ENCODE results near the gene CFAP92. TPM values are rescaled to one million over a fixed set of nuclear protein-coding genes. Genes with fewer than 3 reads are reported as not detected.

The CFAP92 gene
- total RNA-seq, 1 experiment from 2014 or later = 0.33 TPM

GRCh38 chr3:128988286-128988685, 5.6 kb downstream of the CFAP92 start:
- Histone ChIP-seq H3K79me2 (ENCODE audit: low read length) (no peaks in the 10 kb centered on the region), H2AFZ (ENCODE audit: low read length) (no peak overlapping the region), H4K20me1 (ENCODE audit: low read length) (no peaks in the 10 kb centered on the region), H3K4me3 (ENCODE audit: low read length) (no peak overlapping the region), H3K27ac (ENCODE audit: low read length) (no peak overlapping the region), H3K4me1 (ENCODE audit: insufficient read depth, low read length) (peaks cover under 1% of the 10 kb centered on the region; the same call in 1 of the 2 replicates), H3F3A (ENCODE audit: low read length, unreplicated experiment) (no peaks in the 10 kb centered on the region), H3K27me3 (ENCODE audit: low read length) (no peaks in the 10 kb centered on the region), H3K9ac (ENCODE audit: low read length) (no peak overlapping the region), H3K4me2 (ENCODE audit: low read length) (no peak overlapping the region), H3K9me3 (ENCODE audit: low read length) (no peaks in the 10 kb centered on the region), H3K36me3 (ENCODE audit: low read depth, low read length) (no peaks in the 10 kb centered on the region), H3K9me2 (replicated peaks; ENCODE audit: low read length) (no peaks in the 10 kb centered on the region)
- ChIA-PET POLR2A (ENCODE audit: unreplicated experiment) (no interaction called here), CTCF (no interaction called here)
- no peak for TF ChIP-seq CTCF (conservative IDR thresholded peaks at IDR 0.05; ENCODE audit: low read depth, low read length)
- no peak for TF ChIP-seq EZH2 (IDR thresholded peaks at IDR 0.05; ENCODE audit: low read length, unreplicated experiment)
- TF ChIP-seq EZH2phosphoT487 (IDR thresholded peaks at IDR 0.05; ENCODE audit: borderline replicate concordance, low read length) = no peak
- intact Hi-C loops (cut with micrococcal nuclease) = no loop called here
- DNase-seq (no peak), ATAC-seq (no peak)
- BruUV-seq (replicated peaks) = no TSS peak

- BruUV-seq (replicated peaks) = no TSS peak
- Histone ChIP-seq H3K36me3 (ENCODE audit: low read depth, low read length) (no peaks in the 10 kb centered on the region), H3K9me2 (replicated peaks; ENCODE audit: low read length) (no peaks in the 10 kb centered on the region), H3K4me2 (ENCODE audit: low read length) (no peak overlapping the region), H3K79me2 (ENCODE audit: low read length) (no peaks in the 10 kb centered on the region), H4K20me1 (ENCODE audit: low read length) (no peaks in the 10 kb centered on the region), H3K4me3 (ENCODE audit: low read length) (no peak overlapping the region), H2AFZ (ENCODE audit: low read length) (no peak overlapping the region), H3F3A (ENCODE audit: low read length, unreplicated experiment) (no peaks in the 10 kb centered on the region), H3K27ac (ENCODE audit: low read length) (no peak overlapping the region), H3K9me3 (ENCODE audit: low read length) (no peaks in the 10 kb centered on the region), H3K9ac (ENCODE audit: low read length) (no peak overlapping the region), H3K4me1 (ENCODE audit: insufficient read depth, low read length) (no peaks in the 10 kb centered on the region), H3K27me3 (ENCODE audit: low read length) (no peaks in the 10 kb centered on the region)
- TF ChIP-seq EZH2 (IDR thresholded peaks at IDR 0.05; ENCODE audit: low read length, unreplicated experiment) (no peak), EZH2phosphoT487 (IDR thresholded peaks at IDR 0.05; ENCODE audit: borderline replicate concordance, low read length) (no peak), CTCF (conservative IDR thresholded peaks at IDR 0.05; ENCODE audit: low read depth, low read length) (no peak)
- CTCF ChIA-PET = no interaction called here
- POLR2A ChIA-PET (ENCODE audit: unreplicated experiment) = no interaction called here
- no peak for ATAC-seq
- intact Hi-C loops (cut with micrococcal nuclease) = no loop called here
- no peak for DNase-seq
Measured at GRCh38 chr3:128987302-128988100, 6.4 kb downstream of the CFAP92 start.

GRCh38 chr3:128984596-128984995, 9.3 kb downstream of the CFAP92 start:
- POLR2A ChIA-PET (ENCODE audit: unreplicated experiment) = no interaction called here
- no peaks in the 10 kb centered on the region for H3K9me2 ChIP-seq (replicated peaks; ENCODE audit: low read length)
- no peaks in the 10 kb centered on the region for H3K36me3 ChIP-seq (ENCODE audit: low read depth, low read length)
- CTCF ChIA-PET = no interaction called here
- H3K4me2 ChIP-seq (ENCODE audit: low read length) = no peak overlapping the region
- DNase-seq = no peak
- no peak overlapping the region for H3K4me3 ChIP-seq (ENCODE audit: low read length)
- no peak overlapping the region for H2AFZ ChIP-seq (ENCODE audit: low read length)
- H3K4me1 ChIP-seq (ENCODE audit: insufficient read depth, low read length) = no peaks in the 10 kb centered on the region
- no peak overlapping the region for H3K27ac ChIP-seq (ENCODE audit: low read length)
- H3K79me2 ChIP-seq (ENCODE audit: low read length) = no peaks in the 10 kb centered on the region
- H4K20me1 ChIP-seq (ENCODE audit: low read length) = no peaks in the 10 kb centered on the region
- TF ChIP-seq CTCF (conservative IDR thresholded peaks at IDR 0.05; ENCODE audit: low read depth, low read length) = no peak
- TF ChIP-seq EZH2 (IDR thresholded peaks at IDR 0.05; ENCODE audit: low read length, unreplicated experiment) = no peak
- no peak for TF ChIP-seq EZH2phosphoT487 (IDR thresholded peaks at IDR 0.05; ENCODE audit: borderline replicate concordance, low read length)
- H3F3A ChIP-seq (ENCODE audit: low read length, unreplicated experiment) = no peaks in the 10 kb centered on the region
- no TSS peak for BruUV-seq (replicated peaks)
- H3K9ac ChIP-seq (ENCODE audit: low read length) = no peak overlapping the region
- H3K9me3 ChIP-seq (ENCODE audit: low read length) = no peaks in the 10 kb centered on the region
- no peaks in the 10 kb centered on the region for H3K27me3 ChIP-seq (ENCODE audit: low read length)
- intact Hi-C loops (cut with micrococcal nuclease) = no loop called here
- no peak for ATAC-seq
